ENCODE measurements around the gene FASTKD1. TPM values are rescaled to one million over a fixed set of nuclear protein-coding genes. Genes with fewer than 3 reads are reported as not detected.
"Not testable (repeated sequence)": the region's sequence is repeated elsewhere in the genome, so short reads cannot be mapped to it uniquely, and the experiment has no call there.

FASTKD1 gene
- total RNA-seq, 1 experiment from 2014 or later, result 37.6 TPM

DNA sequence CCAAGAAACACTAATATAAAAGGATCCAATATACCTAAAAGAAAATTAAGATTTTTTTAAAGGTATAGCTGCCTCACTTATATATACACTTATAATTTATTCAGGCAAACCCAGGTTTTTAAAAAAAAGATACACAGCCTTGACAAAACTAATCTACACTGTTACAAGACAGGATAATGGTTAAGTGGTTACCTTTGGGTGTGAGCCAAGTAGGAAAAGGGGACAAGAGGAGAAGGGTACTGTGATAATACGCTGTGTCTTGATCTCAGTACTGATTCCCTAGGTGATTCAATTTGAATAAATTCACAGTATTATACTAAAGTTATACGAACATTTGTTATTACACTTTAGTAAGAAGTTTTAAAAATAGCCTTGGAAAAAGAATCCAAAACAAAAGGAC lies 33.5 kb downstream of the FASTKD1 start:
- TF ChIP-seq, protein P1, sequence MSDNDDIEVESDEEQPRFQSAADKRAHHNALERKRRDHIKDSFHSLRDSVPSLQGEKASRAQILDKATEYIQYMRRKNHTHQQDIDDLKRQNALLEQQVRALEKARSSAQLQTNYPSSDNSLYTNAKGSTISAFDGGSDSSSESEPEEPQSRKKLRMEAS (IDR thresholded peaks at IDR 0.05), result no peak
- TF ChIP-seq ZNF274 (IDR thresholded peaks at IDR 0.05; ENCODE audit: low read depth, low read length) (no peak), SRF (IDR thresholded peaks at IDR 0.05; ENCODE audit: low read depth) (no peak), SIN3A (IDR thresholded peaks at IDR 0.05; ENCODE audit: low read depth) (no peak), CBX3 (IDR thresholded peaks at IDR 0.05; ENCODE audit: low read depth) (no peak), EGR1 (IDR thresholded peaks at IDR 0.05; ENCODE audit: low read depth) (no peak), TCF7L2 (IDR thresholded peaks at IDR 0.05; ENCODE audit: borderline replicate concordance, extremely low read depth, insufficient read depth, insufficient read length) (no peak), RAD21 (IDR thresholded peaks at IDR 0.05; ENCODE audit: low read depth) (no peak), EZH2 (IDR thresholded peaks at IDR 0.05) (no peak), CEBPB (IDR thresholded peaks at IDR 0.05; ENCODE audit: low read depth) (no peak), ELF1 (IDR thresholded peaks at IDR 0.05; ENCODE audit: borderline replicate concordance, low read depth) (no peak), EZH2phosphoT487 (IDR thresholded peaks at IDR 0.05; ENCODE audit: borderline replicate concordance) (no peak), POLR2AphosphoS5 (IDR thresholded peaks at IDR 0.05; ENCODE audit: low read depth, low read length) (no peak), FOSL1 (IDR thresholded peaks at IDR 0.05; ENCODE audit: low read depth) (no peak)
- TF ChIP-seq, protein P2, sequence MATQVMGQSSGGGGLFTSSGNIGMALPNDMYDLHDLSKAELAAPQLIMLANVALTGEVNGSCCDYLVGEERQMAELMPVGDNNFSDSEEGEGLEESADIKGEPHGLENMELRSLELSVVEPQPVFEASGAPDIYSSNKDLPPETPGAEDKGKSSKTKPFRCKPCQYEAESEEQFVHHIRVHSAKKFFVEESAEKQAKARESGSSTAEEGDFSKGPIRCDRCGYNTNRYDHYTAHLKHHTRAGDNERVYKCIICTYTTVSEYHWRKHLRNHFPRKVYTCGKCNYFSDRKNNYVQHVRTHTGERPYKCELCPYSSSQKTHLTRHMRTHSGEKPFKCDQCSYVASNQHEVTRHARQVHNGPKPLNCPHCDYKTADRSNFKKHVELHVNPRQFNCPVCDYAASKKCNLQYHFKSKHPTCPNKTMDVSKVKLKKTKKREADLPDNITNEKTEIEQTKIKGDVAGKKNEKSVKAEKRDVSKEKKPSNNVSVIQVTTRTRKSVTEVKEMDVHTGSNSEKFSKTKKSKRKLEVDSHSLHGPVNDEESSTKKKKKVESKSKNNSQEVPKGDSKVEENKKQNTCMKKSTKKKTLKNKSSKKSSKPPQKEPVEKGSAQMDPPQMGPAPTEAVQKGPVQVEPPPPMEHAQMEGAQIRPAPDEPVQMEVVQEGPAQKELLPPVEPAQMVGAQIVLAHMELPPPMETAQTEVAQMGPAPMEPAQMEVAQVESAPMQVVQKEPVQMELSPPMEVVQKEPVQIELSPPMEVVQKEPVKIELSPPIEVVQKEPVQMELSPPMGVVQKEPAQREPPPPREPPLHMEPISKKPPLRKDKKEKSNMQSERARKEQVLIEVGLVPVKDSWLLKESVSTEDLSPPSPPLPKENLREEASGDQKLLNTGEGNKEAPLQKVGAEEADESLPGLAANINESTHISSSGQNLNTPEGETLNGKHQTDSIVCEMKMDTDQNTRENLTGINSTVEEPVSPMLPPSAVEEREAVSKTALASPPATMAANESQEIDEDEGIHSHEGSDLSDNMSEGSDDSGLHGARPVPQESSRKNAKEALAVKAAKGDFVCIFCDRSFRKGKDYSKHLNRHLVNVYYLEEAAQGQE (IDR thresholded peaks at IDR 0.05; ENCODE audit: low read depth), result no peak
- TF ChIP-seq, protein P3, sequence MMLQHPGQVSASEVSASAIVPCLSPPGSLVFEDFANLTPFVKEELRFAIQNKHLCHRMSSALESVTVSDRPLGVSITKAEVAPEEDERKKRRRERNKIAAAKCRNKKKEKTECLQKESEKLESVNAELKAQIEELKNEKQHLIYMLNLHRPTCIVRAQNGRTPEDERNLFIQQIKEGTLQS (IDR thresholded peaks at IDR 0.05), result no peak
- TF ChIP-seq, protein P4, sequence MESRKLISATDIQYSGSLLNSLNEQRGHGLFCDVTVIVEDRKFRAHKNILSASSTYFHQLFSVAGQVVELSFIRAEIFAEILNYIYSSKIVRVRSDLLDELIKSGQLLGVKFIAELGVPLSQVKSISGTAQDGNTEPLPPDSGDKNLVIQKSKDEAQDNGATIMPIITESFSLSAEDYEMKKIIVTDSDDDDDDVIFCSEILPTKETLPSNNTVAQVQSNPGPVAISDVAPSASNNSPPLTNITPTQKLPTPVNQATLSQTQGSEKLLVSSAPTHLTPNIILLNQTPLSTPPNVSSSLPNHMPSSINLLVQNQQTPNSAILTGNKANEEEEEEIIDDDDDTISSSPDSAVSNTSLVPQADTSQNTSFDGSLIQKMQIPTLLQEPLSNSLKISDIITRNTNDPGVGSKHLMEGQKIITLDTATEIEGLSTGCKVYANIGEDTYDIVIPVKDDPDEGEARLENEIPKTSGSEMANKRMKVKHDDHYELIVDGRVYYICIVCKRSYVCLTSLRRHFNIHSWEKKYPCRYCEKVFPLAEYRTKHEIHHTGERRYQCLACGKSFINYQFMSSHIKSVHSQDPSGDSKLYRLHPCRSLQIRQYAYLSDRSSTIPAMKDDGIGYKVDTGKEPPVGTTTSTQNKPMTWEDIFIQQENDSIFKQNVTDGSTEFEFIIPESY (IDR thresholded peaks at IDR 0.05; ENCODE audit: extremely low read depth, insufficient replicate concordance, low read length), result no peak
- DNase-seq (ENCODE audit: low read depth, low spot score) (no peak), ATAC-seq (no peak)
- Histone ChIP-seq H3K4me1 (ENCODE audit: control insufficient read depth in 1 of 2, insufficient read depth in 2 of 2, low read length in 2 of 2) (no peaks in the 10 kb centered on the region), H3K9ac (ENCODE audit: low read length) (no peak overlapping the region), H3K4me3 (replicated peaks in 1 of 2; ENCODE audit: low read depth in 1 of 2, low read length in 2 of 2) (no peak overlapping the region), H2AFZ (ENCODE audit: low read depth, low read length, poor library complexity, severe bottlenecking) (no peak overlapping the region), H3K4me2 (ENCODE audit: low read length) (no peak overlapping the region), H3K36me3 (ENCODE audit: control insufficient read depth in 1 of 2, insufficient read depth in 2 of 2, low read length in 2 of 2) (peaks cover 2 to 4% of the 10 kb centered on the region in 2 experiments; a peak in 1 of 4 replicates), H3K9me3 (ENCODE audit: control insufficient read depth in 1 of 2, insufficient read depth in 1 of 2, low read depth in 1 of 2, low read length in 2 of 2) (no peaks in the 10 kb centered on the region), H3K79me2 (ENCODE audit: insufficient read depth, low read length) (no peaks in the 10 kb centered on the region), H3K9me2 (ENCODE audit: insufficient read depth) (no peaks in the 10 kb centered on the region), H3K27ac (ENCODE audit: low read depth, low read length) (no peak overlapping the region), H3K27me3 (ENCODE audit: insufficient read depth, low read length) (no peaks in the 10 kb centered on the region), H4K20me1 (ENCODE audit: insufficient read depth) (no peaks in the 10 kb centered on the region)
- BruUV-seq (replicated peaks), result no TSS peak
- RAD21 ChIA-PET (ENCODE audit: low non-redundant PET in 1 of 2, low total read pairs in 2 of 2, uncharacterized antibody in 2 of 2, unreplicated experiment in 2 of 2), result no interaction called here
- intact Hi-C loops (cut with micrococcal nuclease), result no loop called here
- CTCF ChIA-PET, result no interaction called here
- POLR2A ChIA-PET, result no interaction called here

DNA sequence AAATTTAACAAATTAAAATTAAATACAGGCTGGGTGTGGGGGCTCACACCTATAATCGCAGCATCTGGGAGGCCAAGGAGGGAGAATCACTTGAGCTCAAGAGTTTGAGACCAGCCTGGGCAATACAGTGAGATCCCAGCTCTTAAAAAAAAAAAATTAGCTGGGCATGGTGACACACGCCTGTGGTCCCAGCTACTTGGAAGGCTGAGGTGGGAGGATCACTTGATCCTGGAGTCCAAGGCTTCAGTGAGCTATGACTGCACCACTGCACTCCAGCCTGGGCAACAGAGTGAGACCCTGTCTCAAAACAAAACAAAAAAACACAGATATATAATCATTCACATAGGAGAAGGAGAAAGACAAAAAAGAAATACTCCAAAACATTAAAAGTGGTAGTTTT lies 34.2 kb downstream of the FASTKD1 start:
- H2AFZ ChIP-seq (ENCODE audit: low read depth, low read length, poor library complexity, severe bottlenecking); ATAC-seq; H3K9ac ChIP-seq (ENCODE audit: low read length); H3K4me1 ChIP-seq (ENCODE audit: control insufficient read depth in 1 of 2, insufficient read depth in 2 of 2, low read length in 2 of 2); H4K20me1 ChIP-seq (ENCODE audit: insufficient read depth); H3K4me2 ChIP-seq (ENCODE audit: low read length); H3K36me3 ChIP-seq (ENCODE audit: control insufficient read depth in 1 of 2, insufficient read depth in 2 of 2, low read length in 2 of 2); CTCF ChIA-PET; H3K9me3 ChIP-seq (ENCODE audit: control insufficient read depth in 1 of 2, insufficient read depth in 1 of 2, low read depth in 1 of 2, low read length in 2 of 2); H3K79me2 ChIP-seq (ENCODE audit: insufficient read depth, low read length); RAD21 ChIA-PET (ENCODE audit: low non-redundant PET in 1 of 2, low total read pairs in 2 of 2, uncharacterized antibody in 2 of 2, unreplicated experiment in 2 of 2); intact Hi-C loops (cut with micrococcal nuclease); POLR2A ChIA-PET; H3K9me2 ChIP-seq (ENCODE audit: insufficient read depth); H3K4me3 ChIP-seq (replicated peaks in 1 of 2; ENCODE audit: low read depth in 1 of 2, low read length in 2 of 2); H3K27ac ChIP-seq (ENCODE audit: low read depth, low read length); H3K27me3 ChIP-seq (ENCODE audit: insufficient read depth, low read length); BruUV-seq (replicated peaks); DNase-seq (ENCODE audit: low read depth, low spot score): not testable (repeated sequence)

Data from HCT116 (cell line).